ENCODE measurements around the gene FAM174B. TPM values are rescaled to one million over a fixed set of nuclear protein-coding genes. Genes with fewer than 3 reads are reported as not detected.

Gene FAM174B
- total and polyA plus RNA-seq, 10 of the 15 experiments (the other 5 are each of a cell fraction or from before 2014, with no cell fraction given) = 0.71 to 15.9 (median 4.2) TPM

DNA sequence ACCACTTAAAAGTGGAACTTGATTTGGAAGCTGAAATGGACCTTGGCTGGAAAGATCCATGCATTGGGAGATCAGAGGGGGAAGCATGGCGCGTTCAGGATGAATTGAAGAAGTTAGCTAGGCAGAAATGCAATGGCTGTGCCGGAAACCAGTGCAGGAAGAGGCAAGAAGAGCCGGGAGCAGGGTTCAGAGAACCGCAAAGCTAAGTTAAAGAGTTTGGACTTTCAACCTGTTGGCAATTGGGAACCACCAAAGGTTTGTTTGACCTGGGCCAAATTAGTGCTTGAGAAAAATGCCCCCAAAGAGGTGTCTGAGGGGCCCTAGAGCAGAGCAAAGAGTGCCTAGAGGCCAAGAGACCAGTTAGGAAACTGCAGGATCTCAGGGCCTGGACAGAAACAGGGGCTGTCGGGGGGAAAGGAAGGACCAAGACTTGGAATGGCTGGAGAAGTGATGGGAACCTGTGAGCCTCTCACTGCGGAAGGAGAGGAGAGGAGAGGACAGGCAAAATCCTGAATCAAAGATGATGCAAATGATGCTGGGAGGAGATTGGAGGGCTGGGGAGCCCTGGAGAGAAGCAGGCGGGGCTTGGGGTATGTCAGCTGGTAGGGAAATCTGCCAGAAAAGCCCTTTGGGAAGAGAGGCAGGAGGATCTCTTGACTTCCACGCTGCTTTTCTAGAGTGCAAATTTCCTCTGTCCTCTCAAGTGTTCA, 49.3 kb downstream of the FAM174B start (continued):
- TF ChIP-seq PRDM15 (CRISPR knock-in tag; IDR thresholded peaks at IDR 0.05) = no peak
- TF ChIP-seq NR2C1 (IDR thresholded peaks at IDR 0.05) = no peak
- no peak for TF ChIP-seq BRCA1 (IDR thresholded peaks at IDR 0.05; ENCODE audit: low read depth, low read length)
- TF ChIP-seq, protein P1, sequence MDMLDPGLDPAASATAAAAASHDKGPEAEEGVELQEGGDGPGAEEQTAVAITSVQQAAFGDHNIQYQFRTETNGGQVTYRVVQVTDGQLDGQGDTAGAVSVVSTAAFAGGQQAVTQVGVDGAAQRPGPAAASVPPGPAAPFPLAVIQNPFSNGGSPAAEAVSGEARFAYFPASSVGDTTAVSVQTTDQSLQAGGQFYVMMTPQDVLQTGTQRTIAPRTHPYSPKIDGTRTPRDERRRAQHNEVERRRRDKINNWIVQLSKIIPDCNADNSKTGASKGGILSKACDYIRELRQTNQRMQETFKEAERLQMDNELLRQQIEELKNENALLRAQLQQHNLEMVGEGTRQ (IDR thresholded peaks at IDR 0.05; ENCODE audit: borderline replicate concordance, low read depth, low read length) = no peak
- no peak for TF ChIP-seq MXI1 (IDR thresholded peaks at IDR 0.05; ENCODE audit: low read depth, low read length)

DNA sequence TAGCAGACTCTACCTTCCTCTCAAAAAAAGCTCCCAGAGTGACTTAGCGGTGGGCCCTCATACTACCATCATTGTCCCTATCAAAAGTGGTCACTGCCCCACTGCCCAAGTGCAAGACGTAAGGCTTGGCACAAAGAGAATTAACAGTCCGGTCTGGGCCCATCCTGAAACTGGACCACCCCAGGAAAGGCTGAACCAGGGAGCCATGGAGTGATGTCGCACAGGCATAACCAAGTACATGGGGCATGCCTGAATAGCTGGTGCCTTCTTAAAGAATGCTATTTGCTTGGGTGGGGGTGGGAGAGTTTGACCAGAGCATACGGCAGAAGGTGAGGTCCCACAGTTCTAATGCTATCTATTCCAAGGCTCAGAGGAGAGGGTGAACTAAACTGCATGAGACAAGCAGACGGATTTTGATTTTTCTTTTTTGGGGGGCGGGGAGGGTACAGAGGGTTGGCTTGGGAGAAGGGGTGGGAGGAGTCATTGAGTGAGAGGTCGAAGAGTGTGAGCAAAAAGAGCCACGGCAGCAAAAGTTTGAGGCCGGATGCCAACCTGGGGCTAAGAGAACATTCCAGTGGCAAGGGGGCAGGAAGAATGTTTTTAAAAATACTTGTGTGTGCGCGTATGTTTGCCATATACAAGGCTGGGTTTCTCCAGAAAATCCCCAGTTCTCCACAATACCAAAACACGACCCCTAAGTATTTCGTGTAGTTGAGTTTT, 50.2 kb downstream of the FAM174B start:
- Histone ChIP-seq H3K9ac (ENCODE audit: control insufficient read depth, insufficient read depth, low read length) (no peak overlapping the region), H3K4me2 (ENCODE audit: control insufficient read depth, insufficient read depth) (no peak overlapping the region), H3K4me3 (no peak overlapping the region), H3K9me3 (replicated peaks; ENCODE audit: control insufficient read depth, insufficient read depth, low read length) (no peaks in the 10 kb centered on the region), H3K27me3 (replicated peaks in 1 of 2; ENCODE audit: control insufficient read depth in 2 of 2, insufficient read depth in 2 of 2, low read length in 1 of 2) (0 out of 4 replicates have a peak, but pooled peaks cover 0 to 2% of the 10 kb centered on the region in 2 experiments), H2AFZ (ENCODE audit: control insufficient read depth, low read depth, low read length) (no peak overlapping the region), H3K27ac (ENCODE audit: control insufficient read depth, insufficient read depth) (no peak overlapping the region), H4K20me1 (ENCODE audit: control insufficient read depth, insufficient read depth) (no peaks in the 10 kb centered on the region), H3K36me3 (ENCODE audit: control insufficient read depth in 2 of 2, insufficient read depth in 2 of 2, low read length in 1 of 2) (no peaks in the 10 kb centered on the region), H3K4me1 (ENCODE audit: control insufficient read depth, insufficient read depth, low read length) (no peaks in the 10 kb centered on the region), H3K79me2 (ENCODE audit: control insufficient read depth, insufficient read depth, low read length) (no peaks in the 10 kb centered on the region)
- FAIRE-seq (no peak), DNase-seq (ENCODE audit: low read depth, low spot score) (no peak), ATAC-seq (no peak)
- RAD21 ChIA-PET (ENCODE audit: unreplicated experiment) = no interaction called here
- POLR2A ChIA-PET = no interaction called here
- TF ChIP-seq, protein P2, sequence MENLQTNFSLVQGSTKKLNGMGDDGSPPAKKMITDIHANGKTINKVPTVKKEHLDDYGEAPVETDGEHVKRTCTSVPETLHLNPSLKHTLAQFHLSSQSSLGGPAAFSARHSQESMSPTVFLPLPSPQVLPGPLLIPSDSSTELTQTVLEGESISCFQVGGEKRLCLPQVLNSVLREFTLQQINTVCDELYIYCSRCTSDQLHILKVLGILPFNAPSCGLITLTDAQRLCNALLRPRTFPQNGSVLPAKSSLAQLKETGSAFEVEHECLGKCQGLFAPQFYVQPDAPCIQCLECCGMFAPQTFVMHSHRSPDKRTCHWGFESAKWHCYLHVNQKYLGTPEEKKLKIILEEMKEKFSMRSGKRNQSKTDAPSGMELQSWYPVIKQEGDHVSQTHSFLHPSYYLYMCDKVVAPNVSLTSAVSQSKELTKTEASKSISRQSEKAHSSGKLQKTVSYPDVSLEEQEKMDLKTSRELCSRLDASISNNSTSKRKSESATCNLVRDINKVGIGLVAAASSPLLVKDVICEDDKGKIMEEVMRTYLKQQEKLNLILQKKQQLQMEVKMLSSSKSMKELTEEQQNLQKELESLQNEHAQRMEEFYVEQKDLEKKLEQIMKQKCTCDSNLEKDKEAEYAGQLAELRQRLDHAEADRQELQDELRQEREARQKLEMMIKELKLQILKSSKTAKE (IDR thresholded peaks at IDR 0.05; ENCODE audit: low read depth, poor library complexity, severe bottlenecking) = no peak
- TF ChIP-seq NFIC (IDR thresholded peaks at IDR 0.05; ENCODE audit: low read depth, low read length) (no peak), ZBED1 (IDR thresholded peaks at IDR 0.05; ENCODE audit: borderline replicate concordance) (no peak), SMAD5 (IDR thresholded peaks at IDR 0.05; ENCODE audit: low read depth) (no peak), ZNF274 (IDR thresholded peaks at IDR 0.05; ENCODE audit: insufficient read depth, insufficient read length) (no peak), TCF3 (IDR thresholded peaks at IDR 0.05; ENCODE audit: borderline replicate concordance, insufficient read depth, low read depth, low read length) (no peak), GATAD2B (conservative IDR thresholded peaks at IDR 0.05; ENCODE audit: low read depth) (no peak), BCL11A (IDR thresholded peaks at IDR 0.05; ENCODE audit: low read depth, low read length) (no peak)
- no TSS peak for BruUV-seq (replicated peaks)
- SMC1A ChIA-PET (ENCODE audit: uncharacterized antibody, unreplicated experiment) = no interaction called here
- WGBS (ENCODE audit: insufficient coverage, insufficient replicate concordance, low lambda C conversion rate, missing lambda C conversion rate) = 29% methylated on average over 13 of the region's 14 CpGs
- CTCF ChIA-PET = no interaction called here
- intact Hi-C loops (cut with micrococcal nuclease; ENCODE audit: unreplicated experiment) = no loop called here
- in situ Hi-C loops (cut with MboI) = no loop called here
